Breast epithelium (tissue), 3 donors: Measurements from ENCODE around the gene SLC1A7.

Experiments used
- POLR2A ChIP-seq: fragments of 450-650 bp; IDR thresholded peaks from one replicate; pipeline ENCODE4 v1.6.1; 2016; ENCODE audit warnings: antibody characterized with exemption, mild to moderate bottlenecking, moderate library complexity
- POLR2AphosphoS5 ChIP-seq, 3 donors: sonication (generic); formaldehyde crosslinking; IDR thresholded peaks; one replicate each; pipeline ENCODE4 v1.6.1; 2017; ENCODE audit warnings: antibody characterized with exemption in 3 of 3

DNA sequence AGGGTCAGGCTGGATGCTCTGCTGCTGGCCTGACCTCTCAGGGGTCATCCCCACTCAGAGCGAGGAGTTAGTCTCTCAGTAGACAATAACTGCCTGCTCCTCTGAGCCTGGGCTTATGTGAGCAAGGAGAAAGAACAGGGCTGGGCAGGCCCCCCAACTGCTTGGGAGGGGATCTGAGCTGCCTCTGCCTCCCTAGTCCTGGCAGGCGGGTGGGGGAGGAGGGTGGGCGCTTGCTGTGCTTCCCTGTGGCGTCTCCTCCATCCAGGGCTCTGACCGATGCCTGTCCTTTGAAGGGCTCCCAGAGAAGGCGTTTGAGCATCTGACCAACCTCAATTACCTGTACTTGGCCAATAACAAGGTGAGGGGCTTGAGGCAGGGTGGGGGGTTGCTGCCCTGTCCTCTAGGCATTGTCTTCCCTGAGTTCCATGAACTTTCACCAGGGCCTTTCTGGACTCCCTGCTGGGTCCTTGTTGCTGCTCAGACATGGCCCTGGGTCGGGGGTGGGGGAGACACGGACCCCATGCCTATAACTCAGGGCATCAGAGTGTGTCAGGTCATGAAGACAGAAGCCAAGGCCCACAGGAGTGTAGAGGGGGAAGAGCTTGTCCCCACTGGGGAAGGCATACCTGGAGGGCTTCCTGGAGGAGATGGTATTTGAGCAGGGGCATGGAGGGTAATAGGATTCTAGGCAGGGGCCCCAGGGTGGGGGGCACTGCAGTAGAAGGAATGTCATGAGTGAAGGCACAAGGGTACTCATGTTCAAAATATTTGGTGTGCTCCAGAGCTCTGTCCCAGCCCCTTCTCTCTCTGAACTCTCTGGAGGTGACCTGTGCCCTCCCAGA lies 67.9 kb downstream of the SLC1A7 start:
- TF ChIP-seq POLR2AphosphoS5 (IDR thresholded peaks at IDR 0.05) = no peak
- no peak for TF ChIP-seq POLR2A
